Mammary epithelial cell (primary cell): ENCODE results near the gene GTPBP2.

ENCODE experiments used
- EZH2 ChIP-seq: IDR thresholded peaks from 2 replicates; pipeline ENCODE4 v1.6.1; 2012; ENCODE audit warnings: low read length, inconsistent platforms, borderline replicate concordance
- TF ChIP-seq, protein P1 (sequence below), 2 donors: IDR thresholded peaks in 1 of 2; conservative IDR thresholded peaks in 1 of 2; 2 replicates each; pipeline ENCODE4 v1.5.1; 2011 to 2012; ENCODE audit warnings: inconsistent platforms in 2 of 2, low read length in 2 of 2, mild to moderate bottlenecking in 2 of 2, control low read depth in 1 of 2, low read depth in 1 of 2; ENCODE audit not compliant: insufficient read depth in 1 of 2; ENCODE audit errors: extremely low read depth in 1 of 2

DNA sequence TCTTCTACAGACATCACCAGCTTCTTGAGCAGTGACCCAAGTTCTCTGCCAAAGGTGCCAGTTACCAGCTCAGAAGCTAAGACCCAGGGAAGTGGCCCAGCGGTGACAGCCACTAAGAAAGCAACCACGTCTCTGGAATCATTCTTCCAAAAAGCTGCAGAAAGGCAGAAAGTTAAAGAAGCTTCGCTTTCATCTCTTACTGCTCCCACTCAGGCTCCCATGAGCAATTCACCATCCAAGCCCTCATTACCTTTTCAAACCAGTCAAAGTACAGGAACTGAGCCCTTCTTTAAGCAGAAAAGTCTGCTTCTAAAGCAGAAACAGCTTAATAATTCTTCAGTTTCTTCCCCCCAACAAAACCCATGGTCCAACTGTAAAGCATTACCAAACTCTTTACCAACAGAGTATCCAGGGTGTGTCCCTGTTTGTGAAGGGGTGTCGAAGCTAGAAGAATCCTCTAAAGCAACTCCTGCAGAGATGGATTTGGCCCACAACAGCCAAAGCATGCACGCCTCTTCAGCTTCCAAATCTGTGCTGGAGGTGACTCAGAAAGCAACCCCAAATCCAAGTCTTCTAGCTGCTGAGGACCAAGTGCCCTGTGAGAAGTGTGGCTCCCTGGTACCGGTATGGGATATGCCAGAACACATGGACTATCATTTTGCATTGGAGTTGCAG is 15.2 kb downstream of the GTPBP2 start:
- no peak for TF ChIP-seq EZH2
- TF ChIP-seq, protein P1, sequence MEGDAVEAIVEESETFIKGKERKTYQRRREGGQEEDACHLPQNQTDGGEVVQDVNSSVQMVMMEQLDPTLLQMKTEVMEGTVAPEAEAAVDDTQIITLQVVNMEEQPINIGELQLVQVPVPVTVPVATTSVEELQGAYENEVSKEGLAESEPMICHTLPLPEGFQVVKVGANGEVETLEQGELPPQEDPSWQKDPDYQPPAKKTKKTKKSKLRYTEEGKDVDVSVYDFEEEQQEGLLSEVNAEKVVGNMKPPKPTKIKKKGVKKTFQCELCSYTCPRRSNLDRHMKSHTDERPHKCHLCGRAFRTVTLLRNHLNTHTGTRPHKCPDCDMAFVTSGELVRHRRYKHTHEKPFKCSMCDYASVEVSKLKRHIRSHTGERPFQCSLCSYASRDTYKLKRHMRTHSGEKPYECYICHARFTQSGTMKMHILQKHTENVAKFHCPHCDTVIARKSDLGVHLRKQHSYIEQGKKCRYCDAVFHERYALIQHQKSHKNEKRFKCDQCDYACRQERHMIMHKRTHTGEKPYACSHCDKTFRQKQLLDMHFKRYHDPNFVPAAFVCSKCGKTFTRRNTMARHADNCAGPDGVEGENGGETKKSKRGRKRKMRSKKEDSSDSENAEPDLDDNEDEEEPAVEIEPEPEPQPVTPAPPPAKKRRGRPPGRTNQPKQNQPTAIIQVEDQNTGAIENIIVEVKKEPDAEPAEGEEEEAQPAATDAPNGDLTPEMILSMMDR (conservative IDR thresholded peaks at IDR 0.05 in 1 of 2, IDR thresholded peaks at IDR 0.05 in 1 of 2; ENCODE audit: extremely low read depth in 1 of 2, insufficient read depth in 1 of 2, low read depth in 1 of 2, low read length in 2 of 2) = no peak
